GM15510 (cell line): ENCODE results near the gene KIF13A.

ENCODE experiments used
- POLR2A ChIP-seq: IDR thresholded peaks from 3 replicates; pipeline ENCODE4 v1.6.1; 2011; ENCODE audit warnings: borderline replicate concordance; ENCODE audit not compliant: insufficient read length; ENCODE audit errors: extremely low read depth

KIF13A gene

GRCh38 chr6:17987447-17987696 is at the start of gene KIF13A:
Gene KIF13A, minus strand, starts transcription at chr6:17987635. Its CDS starts 172 bp downstream, at chr6:17987463.
- TF ChIP-seq POLR2A = no peak

- no peak for TF ChIP-seq POLR2A
These were observed 49.3 kb upstream of the KIF13A start for GRCh38 chr6:18036781-18037180.

- no peak for TF ChIP-seq POLR2A
These were observed 48.0 kb upstream of the KIF13A start for GRCh38 chr6:18035330-18035854.

- no peak for TF ChIP-seq POLR2A
These were observed 47.4 kb upstream of the KIF13A start for GRCh38 chr6:18034798-18035202.

GRCh38 chr6:18031680-18032256 is 44.3 kb upstream of the KIF13A start:
- TF ChIP-seq POLR2A = no peak

GRCh38 chr6:18031189-18031588 is 43.8 kb upstream of the KIF13A start:
- TF ChIP-seq POLR2A = no peak

GRCh38 chr6:18028332-18028731 is 40.9 kb upstream of the KIF13A start:
- no peak for TF ChIP-seq POLR2A

GRCh38 chr6:18025596-18025995 is 38.2 kb upstream of the KIF13A start:
- no peak for TF ChIP-seq POLR2A

GRCh38 chr6:18024876-18025275 is 37.4 kb upstream of the KIF13A start:
- TF ChIP-seq POLR2A = no peak

- no peak for TF ChIP-seq POLR2A
These were observed 36.5 kb upstream of the KIF13A start for GRCh38 chr6:18023891-18024290.

- no peak for TF ChIP-seq POLR2A
These were observed 35.2 kb upstream of the KIF13A start for GRCh38 chr6:18022398-18023231.

GRCh38 chr6:18021166-18021850 is 33.9 kb upstream of the KIF13A start:
- no peak for TF ChIP-seq POLR2A

GRCh38 chr6:18019539-18020534 is 32.4 kb upstream of the KIF13A start:
- no peak for TF ChIP-seq POLR2A

- TF ChIP-seq POLR2A = no peak
These were observed 29.3 kb upstream of the KIF13A start for GRCh38 chr6:18016698-18017097.
